ENCODE results near the gene NRL.
"Not testable (repeated sequence)": the region's sequence is repeated elsewhere in the genome, so short reads cannot be mapped to it uniquely, and the experiment has no call there.

NRL gene

GRCh38 chr14:24123424-24124417 is 9.0 kb upstream of the NRL start:
- no peak for DNase-seq

DNA sequence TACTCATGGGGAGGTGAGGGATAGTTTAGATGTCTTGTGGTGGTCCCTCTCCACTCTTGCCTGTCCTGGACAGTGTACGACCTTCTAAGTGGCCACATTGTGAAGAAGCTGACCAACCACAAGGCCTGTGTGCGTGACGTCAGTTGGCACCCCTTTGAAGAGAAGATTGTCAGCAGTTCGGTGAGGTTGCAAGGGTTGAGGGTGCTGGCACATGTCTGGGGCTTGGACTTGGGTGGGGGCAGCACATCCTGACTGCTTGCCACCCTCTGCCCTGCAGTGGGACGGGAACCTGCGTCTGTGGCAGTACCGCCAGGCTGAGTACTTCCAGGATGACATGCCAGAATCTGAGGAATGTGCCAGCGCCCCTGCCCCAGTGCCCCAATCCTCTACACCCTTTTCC is 8.1 kb upstream of the NRL start:
- DNase-seq = no peak

DNA sequence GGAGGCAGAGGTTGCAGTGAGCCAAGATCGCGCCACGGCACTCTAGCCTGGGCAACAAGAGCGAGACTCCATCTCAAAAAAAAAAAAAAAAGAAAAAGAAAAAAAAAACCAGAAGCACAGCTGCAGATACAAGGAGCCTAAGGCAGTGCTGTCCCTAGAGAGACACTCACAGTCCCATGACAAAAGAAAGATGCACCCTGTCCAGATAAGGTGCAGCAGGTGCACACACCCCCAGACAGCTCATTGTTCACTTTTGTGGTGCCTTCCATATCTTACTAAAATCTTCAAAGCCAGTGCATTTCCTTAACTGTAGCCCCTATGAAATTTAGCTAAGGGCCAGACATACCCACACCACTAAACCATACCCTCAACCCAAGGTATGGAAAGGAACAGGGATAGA is 7.7 kb upstream of the NRL start:
- no peak for DNase-seq

GRCh38 chr14:24121210-24121609 is 6.5 kb upstream of the NRL start:
- no peak for DNase-seq

GRCh38 chr14:24119691-24120090 is 4.9 kb upstream of the NRL start:
- no peak for DNase-seq

GRCh38 chr14:24117179-24117578 is 2.4 kb upstream of the NRL start:
- DNase-seq = no peak

- DNase-seq = no peak
Observed at GRCh38 chr14:24116128-24116814, 1.5 kb upstream of the NRL start.

DNA sequence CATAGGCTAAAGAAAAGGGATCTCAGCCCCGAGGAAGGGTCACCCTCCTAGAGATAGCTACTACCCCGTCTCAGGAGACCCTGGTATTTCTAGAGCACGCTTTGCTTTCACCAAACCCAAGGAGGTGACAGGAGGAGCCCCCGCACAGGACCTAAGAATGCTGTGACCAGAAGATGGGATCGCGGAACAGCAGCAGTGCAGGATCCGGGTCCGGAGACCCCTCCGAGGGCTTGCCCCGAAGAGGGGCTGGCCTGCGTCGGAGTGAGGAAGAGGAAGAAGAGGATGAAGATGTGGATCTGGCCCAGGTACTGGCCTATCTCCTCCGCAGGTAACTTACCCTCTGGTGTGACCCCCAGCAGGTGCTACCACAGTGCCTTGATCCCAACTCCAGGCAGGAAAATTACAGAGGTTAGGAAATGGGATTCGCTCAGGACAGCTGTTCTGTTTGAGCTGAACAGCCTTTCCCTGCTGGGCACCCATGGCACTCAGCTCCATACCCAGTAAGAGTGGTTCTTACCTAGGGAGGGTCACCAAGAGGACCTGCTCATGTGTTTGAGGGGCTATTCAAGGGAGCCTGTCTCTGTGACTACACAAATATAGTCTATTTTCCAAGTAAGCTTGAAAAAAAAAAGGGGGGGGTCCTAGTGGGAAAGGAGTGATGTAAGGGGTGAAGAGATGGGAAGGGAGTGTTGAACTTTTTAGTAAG is 826 bp upstream of the NRL start:
- no peak for DNase-seq

GRCh38 chr14:24113801-24114531 is 783 bp downstream of the NRL start:
- DNase-seq = peak; percentile 84

- DNase-seq = no peak
Observed at GRCh38 chr14:24113379-24113800, 1.4 kb downstream of the NRL start.

GRCh38 chr14:24110523-24110922 is 4.2 kb downstream of the NRL start:
- DNase-seq = no peak

DNA sequence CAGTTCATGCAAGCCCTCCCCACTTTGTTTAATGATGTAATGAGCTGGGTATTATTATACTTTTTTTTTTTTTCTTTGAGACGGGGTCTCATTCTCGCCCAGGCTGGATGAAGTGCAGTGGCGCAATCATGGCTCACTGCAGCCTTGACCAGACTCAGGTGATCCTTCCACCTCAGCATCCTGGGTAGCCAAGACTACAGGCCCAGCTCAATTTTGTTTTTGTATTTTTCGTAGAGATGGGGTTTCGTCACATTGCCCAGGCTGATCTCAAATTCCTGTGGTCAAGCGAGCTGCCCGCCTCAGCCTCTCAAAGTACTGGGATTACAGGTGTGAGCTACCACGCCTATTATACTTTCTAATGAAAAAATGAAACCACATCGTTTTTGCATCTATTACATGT is 4.7 kb downstream of the NRL start:
- no peak for DNase-seq

DNA sequence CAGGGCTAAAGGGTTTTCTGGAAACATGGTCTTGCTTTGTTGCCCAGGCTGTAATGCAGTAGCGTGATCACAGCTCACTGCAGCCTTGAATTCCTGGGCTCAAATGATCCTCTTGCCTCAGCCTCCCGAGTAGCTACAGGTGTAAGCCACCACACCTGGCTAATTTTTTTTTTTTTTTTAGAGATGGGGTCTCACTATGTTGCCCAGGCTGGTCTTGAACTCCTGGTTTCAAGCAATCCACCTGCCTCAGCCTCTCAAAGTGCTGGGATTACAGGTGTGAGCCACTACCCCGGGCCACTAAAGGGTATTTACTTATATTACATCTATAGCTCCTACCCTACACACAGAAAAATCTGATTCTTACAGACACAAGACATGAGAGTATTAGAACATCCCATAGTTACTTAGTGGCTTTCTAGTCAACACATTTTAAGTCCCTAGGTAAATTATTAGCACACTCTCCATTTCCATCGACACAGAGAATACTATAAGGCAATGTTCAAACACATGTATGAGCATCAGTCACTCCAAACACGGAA is 6.3 kb downstream of the NRL start:
- DNase-seq = no peak

- DNase-seq = no peak
Observed at GRCh38 chr14:24106672-24107271, 8.0 kb downstream of the NRL start.

- not testable (repeated sequence) for DNase-seq
Observed at GRCh38 chr14:24105609-24106239, 9.0 kb downstream of the NRL start.

DNA sequence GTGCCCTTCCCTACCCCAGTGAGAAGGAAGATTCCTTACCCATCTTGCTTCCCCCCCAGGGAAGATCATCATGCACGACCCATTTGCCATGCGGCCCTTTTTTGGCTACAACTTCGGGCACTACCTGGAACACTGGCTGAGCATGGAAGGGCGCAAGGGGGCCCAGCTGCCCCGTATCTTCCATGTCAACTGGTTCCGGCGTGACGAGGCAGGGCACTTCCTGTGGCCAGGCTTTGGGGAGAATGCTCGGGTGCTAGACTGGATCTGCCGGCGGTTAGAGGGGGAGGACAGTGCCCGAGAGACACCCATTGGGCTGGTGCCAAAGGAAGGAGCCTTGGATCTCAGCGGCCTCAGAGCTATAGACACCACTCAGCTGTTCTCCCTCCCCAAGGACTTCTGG is 11.3 kb downstream of the NRL start:
- DNase-seq = no peak

- DNase-seq = no peak
Observed at GRCh38 chr14:24102357-24103048, 12.2 kb downstream of the NRL start.

- no peak for DNase-seq
Observed at GRCh38 chr14:24100982-24101494, 13.7 kb downstream of the NRL start.

- no peak for DNase-seq
Observed at GRCh38 chr14:24100197-24100981, 14.4 kb downstream of the NRL start.
